Measurements from ENCODE around the gene XAGE1B. TPM values are rescaled to one million over a fixed set of nuclear protein-coding genes. Genes with fewer than 3 reads are reported as not detected.

The XAGE1B gene
- total and polyA plus RNA-seq, 4 donors = not detected

GRCh38 chrX:52558140-52558539, 41.3 kb upstream of the XAGE1B start:
- WGBS = 58% methylated on average over 3 of the region's 3 CpGs
- peaks cover 1 to 7% (median 4%) of the 10 kb centered on the region in 4 donors for H3K4me1 ChIP-seq (ENCODE audit: control insufficient read depth in 4 of 4, insufficient read depth in 4 of 4, low read length in 3 of 4)
- TF ChIP-seq FOXA2 (IDR thresholded peaks at IDR 0.05) (peak; percentile 28), JUND (IDR thresholded peaks at IDR 0.05) (no peak), FOXA1 (IDR thresholded peaks at IDR 0.05) (no peak), CTCF (IDR thresholded peaks at IDR 0.05; ENCODE audit: low read depth, low read length, missing input control) (peak; percentile 45), HNF4A (conservative IDR thresholded peaks at IDR 0.05) (peak; percentile 68 to 75), SP1 (IDR thresholded peaks at IDR 0.05) (peak; percentile 8), RAD21 (IDR thresholded peaks at IDR 0.05) (peak; percentile 28 to 37), ZBTB33 (IDR thresholded peaks at IDR 0.05) (no peak), RXRA (IDR thresholded peaks at IDR 0.05) (peak in 1 of 2 donors; percentile 37), MAX (IDR thresholded peaks at IDR 0.05) (peak; percentile 22)
- no peak overlapping the region for H3K4me3 ChIP-seq (ENCODE audit: low read depth in 1 of 3, low read length in 3 of 3)
- H3K36me3 ChIP-seq (ENCODE audit: control insufficient read depth in 4 of 4, insufficient read depth in 3 of 4, low read depth in 1 of 4, low read length in 3 of 4) = no peaks in the 10 kb centered on the region
- no peak overlapping the region for H3K9ac ChIP-seq (ENCODE audit: low read depth in 1 of 2, low read length in 2 of 2)
- no peak for DNase-seq (ENCODE audit: low spot score)
- peaks cover 0 to 8% (median 0%) of the 10 kb centered on the region in 4 donors for H3K27me3 ChIP-seq (ENCODE audit: control insufficient read depth in 4 of 4, insufficient read depth in 4 of 4, low read length in 3 of 4)
- H3K9me3 ChIP-seq (ENCODE audit: control insufficient read depth in 4 of 4, low read length in 3 of 4) = no peaks in the 10 kb centered on the region
- no peak overlapping the region for H3K27ac ChIP-seq (ENCODE audit: low read depth in 1 of 2, low read length in 2 of 2)

GRCh38 chrX:52556741-52557140, 39.9 kb upstream of the XAGE1B start:
- Histone ChIP-seq H3K9me3 (ENCODE audit: control insufficient read depth in 4 of 4, low read length in 3 of 4) (no peaks in the 10 kb centered on the region), H3K27ac (ENCODE audit: low read depth in 1 of 2, low read length in 2 of 2) (no peak overlapping the region), H3K4me1 (ENCODE audit: control insufficient read depth in 4 of 4, insufficient read depth in 4 of 4, low read length in 3 of 4) (peaks cover 1 to 7% (median 4%) of the 10 kb centered on the region in 4 donors), H3K36me3 (ENCODE audit: control insufficient read depth in 4 of 4, insufficient read depth in 3 of 4, low read depth in 1 of 4, low read length in 3 of 4) (no peaks in the 10 kb centered on the region), H3K4me3 (ENCODE audit: low read depth in 1 of 3, low read length in 3 of 3) (no peak overlapping the region), H3K9ac (ENCODE audit: low read depth in 1 of 2, low read length in 2 of 2) (no peak overlapping the region), H3K27me3 (ENCODE audit: control insufficient read depth in 4 of 4, insufficient read depth in 4 of 4, low read length in 3 of 4) (peaks cover 0 to 2% (median 0%) of the 10 kb centered on the region in 4 donors)
- WGBS = 65% methylated on average over 1 of the region's 1 CpG
- DNase-seq (ENCODE audit: low spot score) = no peak
- TF ChIP-seq YY1 (IDR thresholded peaks at IDR 0.05) = no peak
- no peak for TF ChIP-seq CTCF (IDR thresholded peaks at IDR 0.05; ENCODE audit: low read depth, low read length, missing input control)
- TF ChIP-seq JUND (IDR thresholded peaks at IDR 0.05) = no peak
- no peak for TF ChIP-seq GABPA (IDR thresholded peaks at IDR 0.05 in 1 of 2, conservative IDR thresholded peaks at IDR 0.05 in 1 of 2)
- no peak for TF ChIP-seq FOXA2 (IDR thresholded peaks at IDR 0.05)
- TF ChIP-seq REST (IDR thresholded peaks at IDR 0.05) = no peak
- no peak for TF ChIP-seq EGR1 (IDR thresholded peaks at IDR 0.05; ENCODE audit: low read depth in 2 of 2)
- no peak for TF ChIP-seq HNF4G (IDR thresholded peaks at IDR 0.05)
- TF ChIP-seq FOXA1 (IDR thresholded peaks at IDR 0.05) = no peak
- no peak for TF ChIP-seq RAD21 (IDR thresholded peaks at IDR 0.05)
- TF ChIP-seq MAX (IDR thresholded peaks at IDR 0.05) = no peak
- no peak for TF ChIP-seq ATF3 (IDR thresholded peaks at IDR 0.05)
- TF ChIP-seq TAF1 (conservative IDR thresholded peaks at IDR 0.05) = no peak
- TF ChIP-seq ZBTB33 (IDR thresholded peaks at IDR 0.05) = no peak
- TF ChIP-seq NR2F2 (IDR thresholded peaks at IDR 0.05) = no peak
